ENCODE results near the gene GMNN.

DNA sequence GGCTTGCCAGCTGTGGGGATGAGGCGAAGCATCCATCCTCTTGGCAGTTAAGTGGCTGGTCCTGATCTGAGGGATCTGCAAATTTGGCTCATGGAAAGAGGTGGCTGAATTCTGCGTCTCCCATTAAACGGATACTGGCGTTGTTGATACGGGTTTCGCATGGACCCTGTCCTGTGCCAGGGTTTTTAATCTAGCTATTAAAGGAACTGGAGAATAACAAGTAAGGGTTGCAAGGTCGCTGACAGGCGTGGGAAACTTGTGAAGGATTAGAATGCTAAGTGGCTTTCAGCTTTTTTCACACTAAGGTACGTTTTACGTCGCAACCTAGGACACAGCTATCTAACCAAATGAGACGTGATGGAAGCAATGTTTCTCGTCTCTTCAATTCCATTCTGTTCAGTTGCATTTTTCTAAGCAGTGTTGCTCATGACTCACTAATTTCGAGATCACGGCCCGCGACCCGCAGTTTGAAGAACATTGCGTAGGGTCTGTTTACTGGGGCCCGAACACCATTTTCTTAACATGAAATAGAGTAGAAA lies 852 bp downstream of the GMNN start:
- no peak for TF ChIP-seq GATA2 (IDR thresholded peaks at IDR 0.05; ENCODE audit: low read depth, low read length)
- no peak for TF ChIP-seq GATA3 (IDR thresholded peaks at IDR 0.05; ENCODE audit: low read depth, low read length)

Data from SH-SY5Y (cell line).